ENCODE data around the gene UNC93B1. TPM values are rescaled to one million over a fixed set of nuclear protein-coding genes. Genes with fewer than 3 reads are reported as not detected.

The UNC93B1 gene
- total and polyA plus RNA-seq, 12 donors, result 3.2 to 18.2 (median 6.8) TPM

GRCh38 chr11:68036717-68037239 is 32.9 kb upstream of the UNC93B1 start:
- peak in 5 of 8 donors; percentile 18 to 49 (median 29) for ATAC-seq
- H3K27me3 ChIP-seq, result no peaks in the 10 kb centered on the region
- intact Hi-C loops (cut with DNase I), result loop anchor here in 3 of 10 donors (5.0 to 10.0 kb wide), 6 partner anchors 34 to 178 kb away; partner anchors contain the start of genes CHKA (in 2 of the 3), KMT5B (in 2 of the 3) and UNC93B1 (in 1 of the 3)
- TF ChIP-seq CTCF (IDR thresholded peaks at IDR 0.05), result no peak
- H3K27ac ChIP-seq, result peak overlapping the region; percentile 45 to 97 (median 94)
- H3K4me1 ChIP-seq, result peaks cover 37 to 87% (median 64%) of the 10 kb centered on the region in 9 donors
- H3K36me3 ChIP-seq, result peaks cover 0 to 44% (median 0%) of the 10 kb centered on the region in 9 donors
- peak; percentile 63 to 68 for DNase-seq
- H3K9me3 ChIP-seq, result no peaks in the 10 kb centered on the region
- WGBS, 2 donors, result 54% methylated on average over 14 of the region's 14 CpGs
- H3K4me3 ChIP-seq, result no peak overlapping the region

GRCh38 chr11:68036141-68036716 is 32.3 kb upstream of the UNC93B1 start:
- ATAC-seq, result no peak
- intact Hi-C loops (cut with DNase I), result loop anchor here in 3 of 10 donors (5.0 to 10.0 kb wide), 6 partner anchors 34 to 179 kb away; partner anchors contain the start of genes CHKA (in 2 of the 3), KMT5B (in 2 of the 3) and UNC93B1 (in 1 of the 3)
- peak in 1 of 2 donors; percentile 29 for DNase-seq
- TF ChIP-seq CTCF (IDR thresholded peaks at IDR 0.05), result no peak
- 80 to 87% methylated on average over 27 of the region's 27 CpGs for WGBS, 2 donors
- H3K4me3 ChIP-seq, result no peak overlapping the region
- no peaks in the 10 kb centered on the region for H3K9me3 ChIP-seq
- H3K36me3 ChIP-seq, result peaks cover 0 to 44% (median 0%) of the 10 kb centered on the region in 9 donors
- peak overlapping the region; percentile 45 to 97 (median 94) for H3K27ac ChIP-seq
- H3K27me3 ChIP-seq, result no peaks in the 10 kb centered on the region
- peaks cover 41 to 91% (median 68%) of the 10 kb centered on the region in 9 donors for H3K4me1 ChIP-seq

- H3K27ac ChIP-seq, result peak overlapping the region in 2 of 10 donors; percentile 12 to 23
Measured at GRCh38 chr11:68035266-68035876, 31.5 kb upstream of the UNC93B1 start.

More at GRCh38 chr11:68035266-68035876, 31.5 kb upstream of the UNC93B1 start:
- DNase-seq (peak in 1 of 2 donors; percentile 8), ATAC-seq (no peak)
- intact Hi-C loops (cut with DNase I), result loop anchor here in 3 of 10 donors (5.0 to 10.0 kb wide), 6 partner anchors 33 to 179 kb away; partner anchors contain the start of genes CHKA (in 2 of the 3), KMT5B (in 2 of the 3) and UNC93B1 (in 1 of the 3)
- Histone ChIP-seq H3K9me3 (no peaks in the 10 kb centered on the region), H3K4me1 (peaks cover 37 to 85% (median 62%) of the 10 kb centered on the region in 9 donors), H3K36me3 (peaks cover 0 to 44% (median 0%) of the 10 kb centered on the region in 9 donors), H3K27me3 (no peaks in the 10 kb centered on the region), H3K4me3 (no peak overlapping the region)
- no peak for TF ChIP-seq CTCF (IDR thresholded peaks at IDR 0.05)
- 88 to 89% methylated on average over 13 of the region's 13 CpGs for WGBS, 2 donors

Measured in heart right ventricle (tissue), 16 donors.